ENCODE results near the gene PATZ1. TPM values are rescaled to one million over a fixed set of nuclear protein-coding genes. Genes with fewer than 3 reads are reported as not detected.

Gene PATZ1
- total RNA-seq, 1 experiment from 2014 or later: 19.2 TPM

GRCh38 chr22:31313366-31314147 is 32.6 kb downstream of the PATZ1 start:
- peak; percentile 95 for DNase-seq (ENCODE audit: unreplicated experiment)
- Mint-ChIP-seq H3K4me3 (ENCODE audit: unreplicated experiment) (no peak overlapping the region), H3K36me3 (ENCODE audit: insufficient read depth, unreplicated experiment) (peaks cover 5% of the 10 kb centered on the region), H3K27ac (ENCODE audit: low read depth, unreplicated experiment) (peak overlapping the region; percentile 52), H3K27me3 (ENCODE audit: insufficient read depth, unreplicated experiment) (no peaks in the 10 kb centered on the region), H3K4me1 (ENCODE audit: insufficient read depth, unreplicated experiment) (peaks cover 6% of the 10 kb centered on the region), H3K9me3 (ENCODE audit: unreplicated experiment) (peaks cover 8% of the 10 kb centered on the region)
- intact Hi-C loops (cut with micrococcal nuclease): loop anchor here (2.0 kb wide), 2 partner anchors 21 to 101 kb away; partner anchors contain the start of genes LIMK2 and PIK3IP1
- peak; percentile 71 for TF ChIP-seq CTCF (IDR thresholded peaks at IDR 0.05; ENCODE audit: unreplicated experiment)
- BruUV-seq (replicated peaks): no TSS peak
- ChIA-PET POLR2A (interaction anchor here (0.7 to 6.7 kb wide), 32 partner anchors 9 to 345 kb away, joined by 3 to 207 read pairs (median 4); partner anchors contain the start of genes LIMK2, MORC2, PATZ1 and PIK3IP1), CTCF (interaction anchor here (0.6 to 6.2 kb wide), 32 partner anchors 9 to 206 kb away, joined by 3 to 65 read pairs (median 5); partner anchors contain the start of genes LIMK2, PIK3IP1 and SELENOM)

- Mint-ChIP-seq H3K27me3 (ENCODE audit: insufficient read depth, unreplicated experiment) (no peaks in the 10 kb centered on the region), H3K36me3 (ENCODE audit: insufficient read depth, unreplicated experiment) (peaks cover 7% of the 10 kb centered on the region), H3K4me1 (ENCODE audit: insufficient read depth, unreplicated experiment) (peaks cover 1% of the 10 kb centered on the region), H3K4me3 (ENCODE audit: unreplicated experiment) (no peak overlapping the region), H3K9me3 (ENCODE audit: unreplicated experiment) (no peaks in the 10 kb centered on the region), H3K27ac (ENCODE audit: low read depth, unreplicated experiment) (no peak overlapping the region)
- CTCF ChIA-PET: no interaction called here
- TF ChIP-seq CTCF (IDR thresholded peaks at IDR 0.05; ENCODE audit: unreplicated experiment): no peak
- no TSS peak for BruUV-seq (replicated peaks)
- no peak for DNase-seq (ENCODE audit: unreplicated experiment)
- POLR2A ChIA-PET: interaction anchor here (1.4 to 1.5 kb wide), 2 partner anchors 16 to 53 kb away, joined by 3 to 7 read pairs; partner anchors contain the start of gene PIK3IP1
- intact Hi-C loops (cut with micrococcal nuclease): no loop called here
These were observed 38.0 kb downstream of the PATZ1 start for GRCh38 chr22:31308181-31308580.

GRCh38 chr22:31305194-31305593 is 41.0 kb downstream of the PATZ1 start:
- no TSS peak for BruUV-seq (replicated peaks)
- TF ChIP-seq CTCF (IDR thresholded peaks at IDR 0.05; ENCODE audit: unreplicated experiment): no peak
- Mint-ChIP-seq H3K36me3 (ENCODE audit: insufficient read depth, unreplicated experiment) (peaks cover 7% of the 10 kb centered on the region), H3K4me1 (ENCODE audit: insufficient read depth, unreplicated experiment) (no peaks in the 10 kb centered on the region), H3K4me3 (ENCODE audit: unreplicated experiment) (no peak overlapping the region), H3K9me3 (ENCODE audit: unreplicated experiment) (no peaks in the 10 kb centered on the region), H3K27me3 (ENCODE audit: insufficient read depth, unreplicated experiment) (no peaks in the 10 kb centered on the region), H3K27ac (ENCODE audit: low read depth, unreplicated experiment) (no peak overlapping the region)
- peak; percentile 32 for DNase-seq (ENCODE audit: unreplicated experiment)
- CTCF ChIA-PET: no interaction called here
- intact Hi-C loops (cut with micrococcal nuclease): no loop called here
- POLR2A ChIA-PET: interaction anchor here (7.4 kb wide), 1 partner anchor 13 kb away, joined by 50 read pairs; the partner anchor contains the start of gene PIK3IP1

- Mint-ChIP-seq H3K27me3 (ENCODE audit: insufficient read depth, unreplicated experiment) (no peaks in the 10 kb centered on the region), H3K4me3 (ENCODE audit: unreplicated experiment) (no peak overlapping the region), H3K36me3 (ENCODE audit: insufficient read depth, unreplicated experiment) (peaks cover 7% of the 10 kb centered on the region), H3K9me3 (ENCODE audit: unreplicated experiment) (no peaks in the 10 kb centered on the region), H3K27ac (ENCODE audit: low read depth, unreplicated experiment) (no peak overlapping the region), H3K4me1 (ENCODE audit: insufficient read depth, unreplicated experiment) (no peaks in the 10 kb centered on the region)
- ChIA-PET POLR2A (interaction anchor here (0.7 to 15.7 kb wide), 4 partner anchors 10 to 84 kb away, joined by 3 to 207 read pairs (median 26); partner anchors contain the start of gene PIK3IP1), CTCF (interaction anchor here (0.5 to 2.8 kb wide), 2 partner anchors 10 to 53 kb away, joined by 4 to 11 read pairs; no protein-coding TSS in a partner anchor)
- TF ChIP-seq CTCF (IDR thresholded peaks at IDR 0.05; ENCODE audit: unreplicated experiment): no peak
- no peak for DNase-seq (ENCODE audit: unreplicated experiment)
- no TSS peak for BruUV-seq (replicated peaks)
- intact Hi-C loops (cut with micrococcal nuclease): no loop called here
These were observed 43.6 kb downstream of the PATZ1 start for GRCh38 chr22:31302537-31302936.

Data from MCF 10A (cell line).